Measurements from ENCODE around the gene IDNK. TPM values are rescaled to one million over a fixed set of nuclear protein-coding genes. Genes with fewer than 3 reads are reported as not detected.
A peak's percentile ranks its signal among the peaks of the same experiment; 100 is the strongest.
"Not testable (repeated sequence)": the region's sequence is repeated elsewhere in the genome, so short reads cannot be mapped to it uniquely, and the experiment has no call there.

Gene IDNK
- polyA plus RNA-seq (ENCODE audit: insufficient read length), result 4.2 TPM

GRCh38 chr9:83622939-83623678 lies at the start of gene IDNK:
IDNK (plus strand) TSS chr9:83623143; CDS start chr9:83623172, 29 bp downstream.
- peak; percentile 80 for DNase-seq

- DNase-seq, result no peak
These were observed 48.5 kb upstream of the IDNK start for GRCh38 chr9:83574482-83574881.

GRCh38 chr9:83582029-83582428 lies 40.9 kb upstream of the IDNK start:
- DNase-seq, result no peak

GRCh38 chr9:83583151-83584014 lies 39.6 kb upstream of the IDNK start:
- peak; percentile 48 for DNase-seq

GRCh38 chr9:83584995-83585394 lies 37.9 kb upstream of the IDNK start:
- no peak for DNase-seq

GRCh38 chr9:83588256-83588655 lies 34.7 kb upstream of the IDNK start:
- no peak for DNase-seq

- DNase-seq, result peak; percentile 10
These were observed 25.9 kb upstream of the IDNK start for GRCh38 chr9:83596899-83597504.

GRCh38 chr9:83598487-83598886 lies 24.5 kb upstream of the IDNK start:
- DNase-seq, result no peak

- DNase-seq, result no peak
These were observed 23.9 kb upstream of the IDNK start for GRCh38 chr9:83599071-83599470.

GRCh38 chr9:83601463-83601862 lies 21.5 kb upstream of the IDNK start:
- DNase-seq, result no peak

- DNase-seq, result not testable (repeated sequence)
These were observed 15.3 kb upstream of the IDNK start for GRCh38 chr9:83607620-83608019.

- not testable (repeated sequence) for DNase-seq
These were observed 9.6 kb upstream of the IDNK start for GRCh38 chr9:83613298-83613697.

- no peak for DNase-seq
These were observed 5.6 kb upstream of the IDNK start for GRCh38 chr9:83617299-83617698.

- DNase-seq, result no peak
These were observed 1.9 kb upstream of the IDNK start for GRCh38 chr9:83620841-83621636.

- no peak for DNase-seq
These were observed 457 bp upstream of the IDNK start for GRCh38 chr9:83622433-83622938.

GRCh38 chr9:83623679-83624076 lies 735 bp downstream of the IDNK start:
- no peak for DNase-seq

- no peak for DNase-seq
These were observed 2.2 kb downstream of the IDNK start for GRCh38 chr9:83625178-83625577.

- DNase-seq, result no peak
These were observed 5.6 kb downstream of the IDNK start for GRCh38 chr9:83628540-83628939.

- no peak for DNase-seq
These were observed 6.6 kb downstream of the IDNK start for GRCh38 chr9:83629433-83630104.

- no peak for DNase-seq
These were observed 8.1 kb downstream of the IDNK start for GRCh38 chr9:83630938-83631457.

GRCh38 chr9:83633255-83633654 lies 10.3 kb downstream of the IDNK start:
- DNase-seq, result no peak
